ENCODE measurements around the gene GRM1. TPM values are rescaled to one million over a fixed set of nuclear protein-coding genes. Genes with fewer than 3 reads are reported as not detected.

Gene GRM1
- total and polyA plus RNA-seq, 2 of the 4 experiments (the other 2 are of a cell fraction), result not detected

- POLR2A ChIA-PET (ENCODE audit: unreplicated experiment), result no interaction called here
- Histone ChIP-seq H3K4me1 (ENCODE audit: control insufficient read depth, insufficient read depth, low read length) (no peaks in the 10 kb centered on the region), H3K23ac (ENCODE audit: low read depth, low read length) (no peak overlapping the region), H3K27ac (ENCODE audit: insufficient read depth, low read length) (no peak overlapping the region), H2AK9ac (replicated peaks; ENCODE audit: low read depth, low read length, poor library complexity) (no peak overlapping the region), H4K8ac (ENCODE audit: low read depth in 2 of 2, low read length in 2 of 2) (no peak overlapping the region), H2AFZ (replicated peaks; ENCODE audit: low read length, poor library complexity) (no peak overlapping the region), H3K56ac (ENCODE audit: extremely low read depth, insufficient read depth, low read length) (no peak overlapping the region), H3K9ac (ENCODE audit: low read depth, low read length) (no peak overlapping the region), H2BK15ac (ENCODE audit: low read depth, low read length) (no peak overlapping the region), H2BK20ac (ENCODE audit: low read depth, low read length) (no peak overlapping the region), H3K14ac (replicated peaks; ENCODE audit: low read depth, low read length) (no peak overlapping the region), H3K27me3 (ENCODE audit: control insufficient read depth, insufficient read depth, low read length) (no peaks in the 10 kb centered on the region), H3K36me3 (ENCODE audit: control insufficient read depth, insufficient read depth, low read length) (no peaks in the 10 kb centered on the region), H3K9me1 (ENCODE audit: insufficient read depth, low read length) (no peaks in the 10 kb centered on the region), H4K91ac (ENCODE audit: insufficient read depth, low read depth, low read length) (no peak overlapping the region), H3K79me1 (ENCODE audit: low read depth in 1 of 2, low read length in 2 of 2) (no peaks in the 10 kb centered on the region), H2BK120ac (ENCODE audit: low read depth, low read length) (no peak overlapping the region), H2BK5ac (ENCODE audit: low read depth, low read length, poor library complexity, severe bottlenecking) (no peak overlapping the region), H3K9me3 (ENCODE audit: control insufficient read depth, insufficient read depth, low read length) (no peaks in the 10 kb centered on the region), H4K5ac (ENCODE audit: low read depth, low read length) (no peak overlapping the region), H4K20me1 (ENCODE audit: insufficient read depth, low read length) (no peaks in the 10 kb centered on the region), H3K4ac (ENCODE audit: low read depth, low read length) (no peak overlapping the region), H3K18ac (ENCODE audit: low read depth, low read length) (no peak overlapping the region), H3K4me3 (ENCODE audit: insufficient read depth, low read depth, low read length) (no peak overlapping the region), H3K4me2 (ENCODE audit: low read depth, low read length) (no peak overlapping the region), H2AK5ac (ENCODE audit: low read depth, low read length) (no peak overlapping the region)
- dilution Hi-C loops (cut with HindIII; ENCODE audit: low sequenced_read_pairs, unreplicated experiment) (no loop called here), intact Hi-C loops (cut with micrococcal nuclease) (no loop called here), in situ Hi-C loops (cut with MboI; ENCODE audit: low sequenced_read_pairs) (no loop called here)
- DNase-seq, result no peak
- CTCF ChIA-PET, result no interaction called here
- ATAC-seq (ENCODE audit: low read depth), result no peak
- no TSS peak for BruUV-seq (replicated peaks)
- 66% methylated on average over 2 of the region's 3 CpGs; no CpG with 5 or more reads in 1 of the 2 experiments for WGBS, 2 experiments (ENCODE audit: extremely low coverage in 2 of 2, insufficient read length in 1 of 2)
- TF ChIP-seq MAFK (IDR thresholded peaks at IDR 0.05; ENCODE audit: low read depth, low read length) (no peak), SMC3 (IDR thresholded peaks at IDR 0.05; ENCODE audit: low read depth, low read length) (no peak), ELK1 (IDR thresholded peaks at IDR 0.05; ENCODE audit: borderline replicate concordance, low read depth, low read length) (no peak), RAD21 (IDR thresholded peaks at IDR 0.05; ENCODE audit: low read length) (no peak), POLR2A (IDR thresholded peaks at IDR 0.05; ENCODE audit: low read depth, low read length) (no peak), USF2 (IDR thresholded peaks at IDR 0.05; ENCODE audit: low read depth, low read length) (no peak), RFX5 (IDR thresholded peaks at IDR 0.05; ENCODE audit: low read depth, low read length) (no peak), CEBPB (IDR thresholded peaks at IDR 0.05; ENCODE audit: low read depth, low read length) (no peak), MAZ (IDR thresholded peaks at IDR 0.05; ENCODE audit: borderline replicate concordance, low read depth, low read length) (no peak), NFE2L2 (IDR thresholded peaks at IDR 0.05; ENCODE audit: low read depth, low read length) (no peak), BHLHE40 (IDR thresholded peaks at IDR 0.05; ENCODE audit: low read depth, low read length) (no peak), RCOR1 (IDR thresholded peaks at IDR 0.05; ENCODE audit: insufficient replicate concordance, low read length) (no peak), FOS (IDR thresholded peaks at IDR 0.05; ENCODE audit: low read depth, low read length) (no peak), MXI1 (IDR thresholded peaks at IDR 0.05; ENCODE audit: borderline replicate concordance, low read depth, low read length) (no peak), CHD1 (IDR thresholded peaks at IDR 0.05; ENCODE audit: low read depth, low read length) (no peak)
- TF ChIP-seq, protein P1, sequence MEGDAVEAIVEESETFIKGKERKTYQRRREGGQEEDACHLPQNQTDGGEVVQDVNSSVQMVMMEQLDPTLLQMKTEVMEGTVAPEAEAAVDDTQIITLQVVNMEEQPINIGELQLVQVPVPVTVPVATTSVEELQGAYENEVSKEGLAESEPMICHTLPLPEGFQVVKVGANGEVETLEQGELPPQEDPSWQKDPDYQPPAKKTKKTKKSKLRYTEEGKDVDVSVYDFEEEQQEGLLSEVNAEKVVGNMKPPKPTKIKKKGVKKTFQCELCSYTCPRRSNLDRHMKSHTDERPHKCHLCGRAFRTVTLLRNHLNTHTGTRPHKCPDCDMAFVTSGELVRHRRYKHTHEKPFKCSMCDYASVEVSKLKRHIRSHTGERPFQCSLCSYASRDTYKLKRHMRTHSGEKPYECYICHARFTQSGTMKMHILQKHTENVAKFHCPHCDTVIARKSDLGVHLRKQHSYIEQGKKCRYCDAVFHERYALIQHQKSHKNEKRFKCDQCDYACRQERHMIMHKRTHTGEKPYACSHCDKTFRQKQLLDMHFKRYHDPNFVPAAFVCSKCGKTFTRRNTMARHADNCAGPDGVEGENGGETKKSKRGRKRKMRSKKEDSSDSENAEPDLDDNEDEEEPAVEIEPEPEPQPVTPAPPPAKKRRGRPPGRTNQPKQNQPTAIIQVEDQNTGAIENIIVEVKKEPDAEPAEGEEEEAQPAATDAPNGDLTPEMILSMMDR (conservative IDR thresholded peaks at IDR 0.05; ENCODE audit: low read depth, low read length), result no peak
These were observed 336.1 kb downstream of the GRM1 start for GRCh38 chr6:146364816-146365594.

Data from IMR-90 (cell line).